HEK293T (cell line): ENCODE results near the gene PTPRA.

Experiments used
- CTCF ChIA-PET: fragments of 350-600 bp; formaldehyde crosslinking; extraction: SDS; loops from one replicate; lab custom pipeline; 2021; ENCODE audit warnings: antibody characterized with exemption, inconsistent platforms; lab: Yijun Ruan, JAX
- POLR2A ChIA-PET: fragments of 350-600 bp; formaldehyde crosslinking; extraction: SDS; loops from one replicate; lab custom pipeline; 2020; ENCODE audit warnings: antibody characterized with exemption, inconsistent platforms; lab: Yijun Ruan, JAX
- DNase-seq: peaks from one replicate; pipeline ENCODE4 v3.0.0; 2012; ENCODE audit warnings: mixed read lengths; ENCODE audit errors: extremely low spot score
- ARNT ChIP-seq: fragments of 450-650 bp; IDR thresholded peaks from 2 replicates; pipeline ENCODE4 v1.6.1; 2017; ENCODE audit warnings: mild to moderate bottlenecking
- BHLHE40 ChIP-seq: fragments of 450-650 bp; IDR thresholded peaks from 2 replicates; pipeline ENCODE4 v1.6.1; 2016; ENCODE audit warnings: mild to moderate bottlenecking, moderate library complexity, borderline replicate concordance
- CTBP1 ChIP-seq: fragments of 450-650 bp; IDR thresholded peaks from 2 replicates; pipeline ENCODE4 v1.6.1; 2016; ENCODE audit warnings: borderline replicate concordance
- ELF4 ChIP-seq: fragments of 450-650 bp; IDR thresholded peaks from 2 replicates; pipeline ENCODE4 v1.6.1; 2017; ENCODE audit warnings: antibody characterized with exemption
- FOXA1 ChIP-seq: fragments of 450-650 bp; IDR thresholded peaks from 2 replicates; pipeline ENCODE4 v1.6.1; 2016; ENCODE audit warnings: mild to moderate bottlenecking
- FOXK2 ChIP-seq: fragments of 450-650 bp; IDR thresholded peaks from 2 replicates; pipeline ENCODE4 v1.6.1; 2016; ENCODE audit warnings: mild to moderate bottlenecking
- FOXM1 ChIP-seq: fragments of 450-650 bp; IDR thresholded peaks from 2 replicates; pipeline ENCODE4 v1.6.1; 2017; ENCODE audit warnings: mild to moderate bottlenecking, borderline replicate concordance
- HDGF ChIP-seq: fragments of 450-650 bp; IDR thresholded peaks from 2 replicates; pipeline ENCODE4 v1.6.1; 2017; ENCODE audit warnings: antibody characterized with exemption, borderline replicate concordance
- L3MBTL2 ChIP-seq: fragments of 450-650 bp; conservative IDR thresholded peaks from 2 replicates; pipeline ENCODE4 v1.6.1; 2016; ENCODE audit warnings: mild to moderate bottlenecking
- LEF1 ChIP-seq: fragments of 450-650 bp; IDR thresholded peaks from 2 replicates; pipeline ENCODE4 v1.6.1; 2017; ENCODE audit warnings: mild to moderate bottlenecking, borderline replicate concordance
- NFRKB ChIP-seq: fragments of 450-650 bp; IDR thresholded peaks from 2 replicates; pipeline ENCODE4 v1.6.1; 2016; ENCODE audit warnings: mild to moderate bottlenecking, moderate library complexity
- SP1 ChIP-seq: fragments of 450-650 bp; IDR thresholded peaks from 2 replicates; pipeline ENCODE4 v1.6.1; 2017
- SUZ12 ChIP-seq: fragments of 450-650 bp; IDR thresholded peaks from 2 replicates; pipeline ENCODE4 v1.6.1; 2016; ENCODE audit warnings: mild to moderate bottlenecking
- TARDBP ChIP-seq: fragments of 450-650 bp; IDR thresholded peaks from 2 replicates; pipeline ENCODE4 v1.6.1; 2016
- ZNF384 ChIP-seq: fragments of 450-650 bp; IDR thresholded peaks from 2 replicates; pipeline ENCODE4 v1.6.1; 2016
- TF ChIP-seq, protein P1 (sequence below): fragments of 450-650 bp; IDR thresholded peaks from 2 replicates; pipeline ENCODE4 v1.6.1; 2016

The PTPRA gene

DNA sequence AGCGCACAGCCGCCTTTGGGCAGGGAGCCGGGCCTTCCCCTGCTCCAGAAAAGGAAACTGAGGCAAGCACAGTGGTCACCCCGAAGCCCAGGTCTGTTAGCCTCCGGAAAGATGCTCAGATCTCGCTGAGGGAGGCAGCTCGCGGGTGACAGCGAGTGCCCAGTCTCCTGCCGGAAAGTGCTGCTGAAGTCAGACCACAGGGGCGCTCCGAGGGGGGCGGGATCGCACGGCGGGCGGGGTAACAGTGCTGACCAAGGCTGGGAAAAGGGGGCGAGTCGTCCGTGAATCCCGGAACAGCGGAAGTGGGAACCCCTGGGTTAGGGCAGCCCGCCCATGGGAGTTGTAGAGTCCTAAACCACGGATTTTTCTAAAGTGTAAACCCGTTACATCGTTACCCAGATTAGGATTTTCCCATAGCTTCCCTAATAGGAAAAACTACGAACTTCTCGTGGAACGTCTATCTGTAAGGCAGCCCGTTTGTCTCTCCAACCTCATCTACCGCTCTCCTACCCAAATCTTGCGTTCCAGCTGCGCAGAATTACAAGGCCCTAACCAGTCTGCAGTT, 32.2 kb upstream of the PTPRA start:
- ChIA-PET CTCF (interaction anchor here (0.7 kb wide), 1 partner anchor 378 kb away, joined by 3 read pairs; no protein-coding TSS in a partner anchor), POLR2A (interaction anchor here (0.8 to 1.4 kb wide), 5 partner anchors 40 to 155 kb away, joined by 3 to 5 read pairs (median 3); no protein-coding TSS in a partner anchor)
- DNase-seq: peak; percentile 67
- TF ChIP-seq ARNT (no peak), HDGF (no peak), L3MBTL2 (no peak)

DNA sequence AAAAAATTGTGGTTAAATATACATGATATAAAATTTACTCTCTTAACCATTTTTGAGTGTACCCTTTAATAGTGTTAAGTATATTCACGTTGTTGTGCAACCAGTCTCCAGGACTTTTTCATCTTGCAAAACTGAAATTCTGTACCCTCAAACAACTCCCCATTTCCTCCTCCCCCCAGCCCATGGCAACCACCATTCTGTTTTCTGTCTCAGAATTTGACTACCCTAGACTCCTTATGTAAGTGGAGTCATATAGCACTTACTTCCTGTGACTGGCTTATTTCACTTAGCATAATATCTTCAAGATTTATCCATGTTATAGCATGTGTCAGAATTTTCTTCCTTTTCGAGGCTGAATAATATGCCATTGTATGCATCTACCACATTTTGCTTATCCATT, 27.7 kb upstream of the PTPRA start:
- ChIA-PET CTCF (no interaction called here), POLR2A (no interaction called here)
- TF ChIP-seq ZNF384 (no peak), NFRKB (no peak), FOXM1 (no peak), TARDBP (no peak), SP1 (no peak), BHLHE40 (no peak), FOXK2 (no peak), ELF4 (no peak)
- DNase-seq: no peak

- no peak for DNase-seq
- POLR2A ChIA-PET: no interaction called here
- CTCF ChIA-PET: no interaction called here
- TF ChIP-seq SP1 (no peak), FOXM1 (no peak), TARDBP (no peak), ZNF384 (no peak), SUZ12 (no peak), CTBP1 (no peak), ELF4 (no peak), NFRKB (no peak), HDGF (no peak), ARNT (no peak), L3MBTL2 (no peak), BHLHE40 (no peak)
- TF ChIP-seq, protein P1, sequence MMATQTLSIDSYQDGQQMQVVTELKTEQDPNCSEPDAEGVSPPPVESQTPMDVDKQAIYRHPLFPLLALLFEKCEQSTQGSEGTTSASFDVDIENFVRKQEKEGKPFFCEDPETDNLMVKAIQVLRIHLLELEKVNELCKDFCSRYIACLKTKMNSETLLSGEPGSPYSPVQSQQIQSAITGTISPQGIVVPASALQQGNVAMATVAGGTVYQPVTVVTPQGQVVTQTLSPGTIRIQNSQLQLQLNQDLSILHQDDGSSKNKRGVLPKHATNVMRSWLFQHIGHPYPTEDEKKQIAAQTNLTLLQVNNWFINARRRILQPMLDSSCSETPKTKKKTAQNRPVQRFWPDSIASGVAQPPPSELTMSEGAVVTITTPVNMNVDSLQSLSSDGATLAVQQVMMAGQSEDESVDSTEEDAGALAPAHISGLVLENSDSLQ: no peak
Observed at GRCh38 chr20:2846698-2847097, 26.6 kb upstream of the PTPRA start.

GRCh38 chr20:2847802-2848201, 25.5 kb upstream of the PTPRA start:
- TF ChIP-seq L3MBTL2: no peak
- TF ChIP-seq BHLHE40: no peak
- TF ChIP-seq HDGF: no peak
- no peak for TF ChIP-seq ZNF384
- no peak for TF ChIP-seq SUZ12
- TF ChIP-seq FOXK2: no peak
- TF ChIP-seq FOXA1: no peak
- TF ChIP-seq CTBP1: no peak
- no peak for TF ChIP-seq ARNT
- TF ChIP-seq FOXM1: no peak
- no peak for TF ChIP-seq NFRKB
- no peak for TF ChIP-seq TARDBP
- TF ChIP-seq, protein P1: no peak
- TF ChIP-seq SP1: no peak
- TF ChIP-seq LEF1: no peak
- no peak for TF ChIP-seq ELF4
- ChIA-PET CTCF (no interaction called here), POLR2A (no interaction called here)
- DNase-seq: no peak

DNA sequence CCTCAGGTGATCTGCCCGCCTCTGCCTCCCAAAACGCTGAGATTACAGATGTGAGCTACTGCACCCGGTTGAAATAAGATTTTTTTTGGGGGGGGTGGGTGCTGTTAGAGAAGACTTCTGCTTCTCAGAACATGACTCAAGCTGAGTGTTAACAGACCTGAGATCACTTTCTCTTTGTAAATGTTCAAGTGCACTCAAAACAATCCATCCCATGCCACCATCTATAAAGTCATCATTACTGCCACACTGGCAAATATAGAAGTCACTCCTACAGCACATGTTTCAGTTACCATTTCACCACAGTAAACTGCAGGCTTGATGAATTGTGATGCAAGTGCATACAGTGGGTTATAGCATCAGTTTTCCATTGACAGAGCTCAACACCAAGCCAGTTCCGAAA, 23.8 kb upstream of the PTPRA start:
- ChIA-PET POLR2A (interaction anchor here (0.6 kb wide), 1 partner anchor 196 kb away, joined by 3 read pairs; no protein-coding TSS in a partner anchor), CTCF (interaction anchor here (0.6 to 1.0 kb wide), 2 partner anchors 60 to 94 kb away, joined by 3 read pairs; no protein-coding TSS in a partner anchor)
- TF ChIP-seq LEF1 (no peak), ELF4 (no peak), SUZ12 (no peak), FOXK2 (no peak), SP1 (no peak), BHLHE40 (no peak)

GRCh38 chr20:2851086-2851485, 22.2 kb upstream of the PTPRA start:
- TF ChIP-seq BHLHE40 (no peak), SUZ12 (no peak), L3MBTL2 (no peak), NFRKB (no peak), TARDBP (no peak), CTBP1 (no peak), FOXM1 (no peak), ARNT (no peak), FOXA1 (no peak), FOXK2 (no peak), ZNF384 (no peak), ELF4 (no peak), LEF1 (no peak), SP1 (no peak)
- TF ChIP-seq, protein P1: no peak
- DNase-seq: no peak
- ChIA-PET POLR2A (no interaction called here), CTCF (interaction anchor here (0.7 to 1.4 kb wide), 2 partner anchors 17 to 95 kb away, joined by 4 to 8 read pairs; no protein-coding TSS in a partner anchor)

More for the DNA sequence above, 23.8 kb upstream of the PTPRA start:
- DNase-seq: no peak
